ENCODE results near the gene ZNF783. TPM values are rescaled to one million over a fixed set of nuclear protein-coding genes. Genes with fewer than 3 reads are reported as not detected.

Gene ZNF783
- total RNA-seq, 1 experiment from 2014 or later: 24.3 TPM

DNA sequence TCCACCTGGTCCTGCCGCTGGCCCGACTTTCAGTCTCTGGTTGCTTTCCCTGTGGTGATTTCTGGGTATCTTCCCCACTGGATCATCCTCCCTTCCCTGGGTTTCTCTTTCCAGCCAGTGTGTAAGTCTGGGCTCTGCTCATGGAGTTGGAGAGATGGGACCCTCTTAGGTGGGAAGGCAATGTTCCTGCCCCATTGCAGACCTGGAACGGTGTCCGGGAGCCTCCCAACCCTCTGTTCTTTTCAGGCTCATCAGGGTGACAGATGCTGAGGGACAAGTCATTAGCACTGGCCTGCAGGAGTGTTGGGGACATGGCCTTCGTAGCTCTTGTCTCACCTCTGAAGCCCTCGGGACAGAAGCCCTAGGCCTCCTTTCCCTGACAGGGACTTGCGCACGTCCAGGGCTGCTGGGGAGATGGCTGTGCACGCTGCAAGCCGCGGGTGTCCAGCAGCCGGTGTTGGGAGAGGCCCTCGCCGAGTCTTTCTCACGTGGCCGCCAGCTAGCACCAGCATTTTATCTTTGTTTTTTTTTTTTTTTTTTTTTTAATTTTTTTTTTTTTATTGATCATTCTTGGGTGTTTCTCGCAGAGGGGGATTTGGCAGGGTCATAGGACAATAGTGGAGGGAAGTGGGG is 17.2 kb downstream of the ZNF783 start:
- Histone ChIP-seq H3K36me3 (ENCODE audit: insufficient read depth, low read length) (peaks cover 17% of the 10 kb centered on the region; the same call in 1 of the 2 replicates), H3K27me3 (ENCODE audit: low read length) (no peaks in the 10 kb centered on the region), H3K4me2 (ENCODE audit: low read depth, low read length, poor library complexity, severe bottlenecking) (no peak overlapping the region), H3K9me3 (ENCODE audit: low read length) (no peaks in the 10 kb centered on the region), H3K27ac (ENCODE audit: low read length) (no peak overlapping the region), H3K4me1 (ENCODE audit: low read length) (no peaks in the 10 kb centered on the region; the same call in 1 of the 2 replicates), H3K9me2 (replicated peaks; ENCODE audit: insufficient read depth, low read length) (no peaks in the 10 kb centered on the region), H3K4me3 (ENCODE audit: low read length) (no peak overlapping the region), H3K9ac (ENCODE audit: low read length) (no peak overlapping the region), H3K79me2 (ENCODE audit: low read length) (no peaks in the 10 kb centered on the region; the same call in 1 of the 2 replicates), H4K20me1 (ENCODE audit: insufficient read depth, low read depth, low read length) (no peaks in the 10 kb centered on the region), H2AFZ (ENCODE audit: low read length) (no peak overlapping the region)
- DNase-seq: no peak

- Histone ChIP-seq H2AFZ (ENCODE audit: low read length) (no peak overlapping the region), H3K27ac (ENCODE audit: low read length) (no peak overlapping the region), H3K9ac (ENCODE audit: low read length) (no peak overlapping the region), H4K20me1 (ENCODE audit: insufficient read depth, low read depth, low read length) (no peaks in the 10 kb centered on the region), H3K4me2 (ENCODE audit: low read depth, low read length, poor library complexity, severe bottlenecking) (no peak overlapping the region), H3K4me3 (ENCODE audit: low read length) (no peak overlapping the region), H3K27me3 (ENCODE audit: low read length) (no peaks in the 10 kb centered on the region), H3K9me3 (ENCODE audit: low read length) (no peaks in the 10 kb centered on the region), H3K9me2 (replicated peaks; ENCODE audit: insufficient read depth, low read length) (no peaks in the 10 kb centered on the region), H3K36me3 (ENCODE audit: insufficient read depth, low read length) (peaks cover 19% of the 10 kb centered on the region; the same call in 1 of the 2 replicates), H3K4me1 (ENCODE audit: low read length) (no peaks in the 10 kb centered on the region; the same call in 1 of the 2 replicates), H3K79me2 (ENCODE audit: low read length) (no peaks in the 10 kb centered on the region)
- DNase-seq: no peak
These were observed 18.2 kb downstream of the ZNF783 start for GRCh38 chr7:149280151-149280550.

DNA sequence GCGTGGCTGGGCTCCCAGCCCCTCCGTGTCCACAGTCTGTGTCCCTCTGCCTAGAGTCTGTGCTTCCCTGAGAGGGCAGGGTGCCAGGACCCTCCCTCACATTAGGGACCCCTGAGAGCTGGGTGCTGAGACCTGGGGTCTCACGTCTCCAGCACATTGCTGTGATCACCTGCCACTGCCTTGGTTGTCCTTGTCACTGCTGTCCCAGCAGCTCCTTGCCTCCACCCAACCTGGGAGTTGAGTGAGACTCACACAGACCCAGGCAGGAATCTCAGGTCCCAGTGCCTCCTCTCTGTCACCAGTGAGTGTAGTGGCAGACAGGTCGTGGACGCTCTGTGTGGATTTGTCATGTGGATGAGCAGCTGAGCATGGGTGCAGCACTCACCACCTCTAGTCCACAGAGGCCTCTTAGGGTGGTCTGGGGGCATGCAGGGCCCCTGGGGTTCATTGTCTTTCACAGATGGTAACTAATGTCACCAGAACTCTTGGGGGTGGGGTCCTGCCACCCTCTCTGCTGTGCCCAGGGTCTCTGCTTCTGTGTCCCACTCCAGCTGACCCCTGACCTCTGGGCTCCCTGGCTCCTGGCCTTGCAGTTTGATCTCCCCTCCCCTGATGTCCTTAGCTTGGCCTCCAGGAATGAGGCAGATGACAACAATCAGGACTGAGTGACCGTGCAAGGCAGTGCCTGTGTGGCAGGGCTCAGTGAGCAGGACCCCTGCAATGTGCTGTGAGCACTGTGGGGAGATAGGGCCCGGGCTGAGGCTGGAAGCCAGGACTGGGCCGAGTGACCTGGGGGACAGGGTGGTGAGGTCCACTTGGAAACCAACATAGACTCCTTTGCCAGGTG is 18.9 kb downstream of the ZNF783 start:
- Histone ChIP-seq H4K20me1 (ENCODE audit: insufficient read depth, low read depth, low read length) (no peaks in the 10 kb centered on the region), H3K79me2 (ENCODE audit: low read length) (no peaks in the 10 kb centered on the region), H3K4me2 (ENCODE audit: low read depth, low read length, poor library complexity, severe bottlenecking) (no peak overlapping the region), H3K9me2 (replicated peaks; ENCODE audit: insufficient read depth, low read length) (no peaks in the 10 kb centered on the region), H3K36me3 (ENCODE audit: insufficient read depth, low read length) (peaks cover 19% of the 10 kb centered on the region; the same call in 1 of the 2 replicates), H3K27ac (ENCODE audit: low read length) (no peak overlapping the region), H2AFZ (ENCODE audit: low read length) (no peak overlapping the region), H3K9me3 (ENCODE audit: low read length) (no peaks in the 10 kb centered on the region), H3K9ac (ENCODE audit: low read length) (no peak overlapping the region), H3K4me1 (ENCODE audit: low read length) (no peaks in the 10 kb centered on the region; the same call in 1 of the 2 replicates), H3K4me3 (ENCODE audit: low read length) (no peak overlapping the region), H3K27me3 (ENCODE audit: low read length) (no peaks in the 10 kb centered on the region)
- no peak for DNase-seq

DNA sequence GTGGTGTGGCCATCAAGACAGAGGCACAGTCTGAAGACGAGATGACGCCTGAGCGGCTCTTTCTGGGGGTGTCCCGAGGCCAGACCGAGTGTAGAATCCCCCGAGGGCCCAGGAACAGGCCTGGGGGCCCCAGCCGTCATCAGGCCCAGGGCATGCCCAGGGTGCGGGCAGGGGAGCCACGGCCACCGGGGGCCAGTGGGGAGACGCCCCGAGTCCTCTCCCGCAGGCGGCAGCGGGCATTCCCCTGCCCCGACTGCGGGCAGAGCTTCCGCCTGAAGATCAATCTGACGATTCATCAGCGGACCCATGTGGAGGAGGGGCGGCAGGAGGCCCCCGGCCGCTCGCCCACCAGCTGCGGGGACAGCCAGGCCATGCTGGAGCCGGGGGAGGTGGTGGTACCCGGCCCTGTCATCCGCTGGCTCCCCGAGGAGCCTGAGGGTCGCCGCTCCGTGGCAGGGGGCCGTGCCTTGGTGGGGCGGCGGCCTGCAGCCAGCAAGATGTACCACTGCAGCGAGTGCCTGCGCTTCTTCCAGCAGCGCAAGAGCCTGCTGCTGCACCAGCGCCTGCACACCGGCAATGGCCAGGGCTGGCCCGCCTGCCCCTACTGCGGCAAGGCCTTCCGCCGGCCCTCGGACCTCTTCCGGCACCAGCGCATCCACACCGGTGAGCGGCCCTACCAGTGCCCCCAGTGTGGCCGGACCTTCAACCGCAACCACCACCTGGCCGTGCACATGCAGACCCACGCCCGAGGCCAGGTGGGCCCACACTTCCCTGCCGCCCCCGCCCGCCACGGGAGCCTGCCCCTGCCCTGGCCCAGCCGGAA is 19.7 kb downstream of the ZNF783 start:
- DNase-seq: no peak
- H3K79me2 ChIP-seq (ENCODE audit: low read length): no peaks in the 10 kb centered on the region

DNA sequence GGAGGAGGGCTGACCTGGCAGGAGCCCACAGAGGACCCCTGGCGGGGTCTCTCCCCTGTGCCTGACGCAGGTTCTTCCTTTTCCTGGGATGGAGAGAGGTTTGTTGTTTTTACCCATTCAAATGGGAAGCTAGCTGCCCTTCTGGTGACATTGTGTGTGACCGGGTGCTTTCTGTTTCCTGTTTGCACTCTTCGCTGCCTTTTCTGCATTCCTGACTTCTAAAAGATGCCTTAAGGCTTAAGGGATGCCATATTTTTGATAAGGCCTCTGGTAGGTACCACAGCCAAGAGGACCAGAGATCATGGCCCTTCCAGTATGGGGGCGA is 20.3 kb downstream of the ZNF783 start:
- no peak overlapping the region for H3K4me2 ChIP-seq (ENCODE audit: low read depth, low read length, poor library complexity, severe bottlenecking)
- no peaks in the 10 kb centered on the region for H3K79me2 ChIP-seq (ENCODE audit: low read length)
- H2AFZ ChIP-seq (ENCODE audit: low read length): no peak overlapping the region
- no peak overlapping the region for H3K9ac ChIP-seq (ENCODE audit: low read length)
- H4K20me1 ChIP-seq (ENCODE audit: insufficient read depth, low read depth, low read length): no peaks in the 10 kb centered on the region
- H3K27ac ChIP-seq (ENCODE audit: low read length): no peak overlapping the region
- no peaks in the 10 kb centered on the region for H3K27me3 ChIP-seq (ENCODE audit: low read length)
- H3K4me1 ChIP-seq (ENCODE audit: low read length): no peaks in the 10 kb centered on the region; the same call in 1 of the 2 replicates
- H3K36me3 ChIP-seq (ENCODE audit: insufficient read depth, low read length): peaks cover 15% of the 10 kb centered on the region; the same call in 1 of the 2 replicates
- no peaks in the 10 kb centered on the region for H3K9me3 ChIP-seq (ENCODE audit: low read length)
- H3K9me2 ChIP-seq (replicated peaks; ENCODE audit: insufficient read depth, low read length): no peaks in the 10 kb centered on the region
- no peak overlapping the region for H3K4me3 ChIP-seq (ENCODE audit: low read length)
- DNase-seq: no peak

More for the DNA sequence above, 19.7 kb downstream of the ZNF783 start:
- no peak overlapping the region for H2AFZ ChIP-seq (ENCODE audit: low read length)
- no peak overlapping the region for H3K4me2 ChIP-seq (ENCODE audit: low read depth, low read length, poor library complexity, severe bottlenecking)
- H3K4me1 ChIP-seq (ENCODE audit: low read length): no peaks in the 10 kb centered on the region; the same call in 1 of the 2 replicates
- no peaks in the 10 kb centered on the region for H4K20me1 ChIP-seq (ENCODE audit: insufficient read depth, low read depth, low read length)
- H3K9ac ChIP-seq (ENCODE audit: low read length): no peak overlapping the region
- no peaks in the 10 kb centered on the region for H3K9me2 ChIP-seq (replicated peaks; ENCODE audit: insufficient read depth, low read length)
- H3K9me3 ChIP-seq (ENCODE audit: low read length): no peaks in the 10 kb centered on the region
- no peaks in the 10 kb centered on the region for H3K27me3 ChIP-seq (ENCODE audit: low read length)
- peaks cover 16% of the 10 kb centered on the region; the same call in 1 of the 2 replicates for H3K36me3 ChIP-seq (ENCODE audit: insufficient read depth, low read length)
- H3K27ac ChIP-seq (ENCODE audit: low read length): no peak overlapping the region
- no peak overlapping the region for H3K4me3 ChIP-seq (ENCODE audit: low read length)

DNA sequence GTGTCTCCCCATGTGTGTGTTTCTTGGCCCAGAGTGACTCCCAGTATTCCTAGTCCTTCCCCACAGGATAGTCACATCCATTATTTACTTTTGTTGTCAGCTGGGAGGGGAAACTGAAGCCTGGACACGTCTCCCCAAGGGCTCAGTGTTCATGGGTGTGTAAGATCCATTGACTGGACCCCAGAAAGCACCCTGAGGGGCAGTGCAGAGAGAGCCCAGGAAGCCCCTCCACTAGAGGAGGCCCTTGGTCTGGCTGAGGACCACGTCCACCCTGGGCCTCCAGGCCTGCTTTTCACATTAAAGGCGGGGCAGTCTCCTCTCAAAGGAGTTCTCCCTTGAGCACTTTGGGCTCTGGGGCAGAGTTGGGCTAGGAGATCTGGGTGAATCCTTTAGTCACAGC is 21.3 kb downstream of the ZNF783 start:
- no peak overlapping the region for H3K27ac ChIP-seq (ENCODE audit: low read length)
- H3K4me2 ChIP-seq (ENCODE audit: low read depth, low read length, poor library complexity, severe bottlenecking): no peak overlapping the region
- no peak for DNase-seq
- peaks cover 14% of the 10 kb centered on the region; the same call in 1 of the 2 replicates for H3K36me3 ChIP-seq (ENCODE audit: insufficient read depth, low read length)
- no peaks in the 10 kb centered on the region for H3K9me2 ChIP-seq (replicated peaks; ENCODE audit: insufficient read depth, low read length)
- no peaks in the 10 kb centered on the region for H3K79me2 ChIP-seq (ENCODE audit: low read length)
- no peak overlapping the region for H3K9ac ChIP-seq (ENCODE audit: low read length)
- no peaks in the 10 kb centered on the region for H3K9me3 ChIP-seq (ENCODE audit: low read length)
- no peaks in the 10 kb centered on the region for H4K20me1 ChIP-seq (ENCODE audit: insufficient read depth, low read depth, low read length)
- H2AFZ ChIP-seq (ENCODE audit: low read length): no peak overlapping the region
- no peak overlapping the region for H3K4me3 ChIP-seq (ENCODE audit: low read length)
- H3K4me1 ChIP-seq (ENCODE audit: low read length): no peaks in the 10 kb centered on the region; the same call in 1 of the 2 replicates
- no peaks in the 10 kb centered on the region for H3K27me3 ChIP-seq (ENCODE audit: low read length)

DNA sequence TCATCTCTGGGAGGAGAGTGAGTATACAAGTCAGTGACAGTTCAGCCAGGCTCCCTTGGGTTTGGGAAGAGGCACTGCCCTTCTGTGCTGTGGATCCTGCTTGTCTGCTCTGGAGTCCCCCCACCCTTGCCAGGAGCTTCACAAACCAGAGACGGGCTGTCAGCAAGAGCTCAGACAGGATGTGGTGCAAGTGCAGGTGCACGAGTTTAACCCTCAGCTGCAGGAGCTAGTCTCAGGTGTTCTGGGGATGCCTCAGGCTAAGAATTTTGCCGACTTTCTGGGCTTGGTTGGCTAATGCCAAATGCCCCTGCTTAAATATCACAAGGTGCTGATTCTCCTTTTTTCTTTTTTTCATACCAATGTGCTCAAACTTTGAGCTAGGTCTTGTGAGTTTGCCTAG is 22.3 kb downstream of the ZNF783 start:
- H3K79me2 ChIP-seq (ENCODE audit: low read length): no peaks in the 10 kb centered on the region
- H3K9ac ChIP-seq (ENCODE audit: low read length): no peak overlapping the region
- no peak for DNase-seq
- no peaks in the 10 kb centered on the region for H3K27me3 ChIP-seq (ENCODE audit: low read length)
- H3K27ac ChIP-seq (ENCODE audit: low read length): no peak overlapping the region
- peaks cover 9% of the 10 kb centered on the region; the same call in 1 of the 2 replicates for H3K36me3 ChIP-seq (ENCODE audit: insufficient read depth, low read length)
- H3K9me3 ChIP-seq (ENCODE audit: low read length): no peaks in the 10 kb centered on the region
- no peak overlapping the region for H3K4me3 ChIP-seq (ENCODE audit: low read length)
- H2AFZ ChIP-seq (ENCODE audit: low read length): no peak overlapping the region
- no peaks in the 10 kb centered on the region for H4K20me1 ChIP-seq (ENCODE audit: insufficient read depth, low read depth, low read length)
- H3K4me2 ChIP-seq (ENCODE audit: low read depth, low read length, poor library complexity, severe bottlenecking): no peak overlapping the region
- H3K9me2 ChIP-seq (replicated peaks; ENCODE audit: insufficient read depth, low read length): no peaks in the 10 kb centered on the region
- peaks cover 3% of the 10 kb centered on the region for H3K4me1 ChIP-seq (ENCODE audit: low read length)

Measured in Karpas-422 (cell line).